ENCODE measurements around the gene HIRA. TPM values are rescaled to one million over a fixed set of nuclear protein-coding genes. Genes with fewer than 3 reads are reported as not detected.
A peak's percentile ranks its signal among the peaks of the same experiment; 100 is the strongest.

Gene HIRA
- total and polyA plus RNA-seq, 9 of the 15 experiments (the other 6 are each of a cell fraction or from before 2014, with no cell fraction given), result 0.96 to 132 (median 58.4) TPM

- Histone ChIP-seq H4K20me1 (replicated peaks; ENCODE audit: control insufficient read depth, insufficient read depth, low read length) (0 out of 2 replicates have a peak, but pooled peaks cover 8% of the 10 kb centered on the region), H3K36me3 (ENCODE audit: control insufficient read depth, insufficient read depth, low read length) (peaks cover 86% of the 10 kb centered on the region), H3K27ac (ENCODE audit: extremely low read depth, low read depth, low read length) (no peak overlapping the region; the same call in 2 of the 3 replicates), H3K4me2 (ENCODE audit: insufficient read depth, low read length) (no peak overlapping the region), H3K27me3 (ENCODE audit: control insufficient read depth in 2 of 2, insufficient read depth in 2 of 2, low read length in 2 of 2) (no peaks in the 10 kb centered on the region), H3K9me1 (ENCODE audit: control insufficient read depth, insufficient read depth, low read length) (no peaks in the 10 kb centered on the region), H3K4me3 (no peak overlapping the region), H2AFZ (ENCODE audit: low read depth, low read length) (no peak overlapping the region), H3K9ac (ENCODE audit: insufficient read depth in 1 of 2, low read depth in 2 of 2, low read length in 2 of 2) (no peak overlapping the region), H3K4me1 (replicated peaks in 1 of 2; ENCODE audit: control insufficient read depth in 2 of 2, insufficient read depth in 2 of 2, low read length in 2 of 2) (peaks cover 18 to 31% of the 10 kb centered on the region in 2 experiments), H3K9me3 (replicated peaks; ENCODE audit: control insufficient read depth, insufficient read depth, low read depth, low read length) (no peaks in the 10 kb centered on the region), H3K79me2 (ENCODE audit: control insufficient read depth, insufficient read depth, low read length) (peaks cover 28% of the 10 kb centered on the region)
- intact Hi-C loops (cut with micrococcal nuclease) (no loop called here), in situ Hi-C loops (cut with MboI) (no loop called here)
- FAIRE-seq (no peak), ATAC-seq (no peak), DNase-seq (ENCODE audit: extremely low read depth in 1 of 4, low spot score in 3 of 4) (no peak)
- ChIA-PET CTCF (ENCODE audit: low intra/inter-chr PET ratio) (no interaction called here), POLR2A (interaction anchor here (0.7 to 11.7 kb wide), 13 partner anchors 8 to 576 kb away, joined by 3 to 284 read pairs (median 6); partner anchors contain the start of genes CDC45, HIRA and MRPL40)
- BruUV-seq (replicated peaks), result no TSS peak
- 87% methylated on average over 8 of the region's 8 CpGs for WGBS (ENCODE audit: insufficient coverage, low coverage, missing lambda C conversion rate)
- TF ChIP-seq ZNF311 (CRISPR knock-in tag; IDR thresholded peaks at IDR 0.05) (no peak), KLF1 (tag; IDR thresholded peaks at IDR 0.05) (no peak), NCOA2 (IDR thresholded peaks at IDR 0.05; ENCODE audit: partially characterized antibody in 2 of 2) (no peak), ZNF212 (CRISPR knock-in tag; IDR thresholded peaks at IDR 0.05) (no peak), ZNF197 (CRISPR knock-in tag; IDR thresholded peaks at IDR 0.05; ENCODE audit: low read depth) (no peak), BCOR (IDR thresholded peaks at IDR 0.05) (0 out of 2 replicates have a peak, but pooled peaks have one; percentile 20), ZNF699 (CRISPR knock-in tag; IDR thresholded peaks at IDR 0.05; ENCODE audit: insufficient replicate concordance) (no peak), GTF2F1 (IDR thresholded peaks at IDR 0.05; ENCODE audit: low read depth, low read length) (no peak), WHSC1 (IDR thresholded peaks at IDR 0.05; ENCODE audit: low read length) (no peak), ZNF644 (tag; IDR thresholded peaks at IDR 0.05; ENCODE audit: low read depth) (no peak), ZFP30 (CRISPR knock-in tag; IDR thresholded peaks at IDR 0.05; ENCODE audit: borderline replicate concordance) (peak; percentile 66; the same call in 1 of the 2 replicates), ZNF586 (CRISPR knock-in tag; conservative IDR thresholded peaks at IDR 0.05) (no peak), CHD2 (IDR thresholded peaks at IDR 0.05; ENCODE audit: low read depth, low read length) (no peak), GMEB1 (CRISPR knock-in tag; IDR thresholded peaks at IDR 0.05) (no peak), EP400 (IDR thresholded peaks at IDR 0.05) (no peak), HDAC1 (IDR thresholded peaks at IDR 0.05) (no peak), SUPT5H (IDR thresholded peaks at IDR 0.05) (0 out of 2 replicates have a peak, but pooled peaks have one; percentile 23)
- TF ChIP-seq, protein P1, sequence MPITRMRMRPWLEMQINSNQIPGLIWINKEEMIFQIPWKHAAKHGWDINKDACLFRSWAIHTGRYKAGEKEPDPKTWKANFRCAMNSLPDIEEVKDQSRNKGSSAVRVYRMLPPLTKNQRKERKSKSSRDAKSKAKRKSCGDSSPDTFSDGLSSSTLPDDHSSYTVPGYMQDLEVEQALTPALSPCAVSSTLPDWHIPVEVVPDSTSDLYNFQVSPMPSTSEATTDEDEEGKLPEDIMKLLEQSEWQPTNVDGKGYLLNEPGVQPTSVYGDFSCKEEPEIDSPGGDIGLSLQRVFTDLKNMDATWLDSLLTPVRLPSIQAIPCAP (CRISPR knock-in tag; IDR thresholded peaks at IDR 0.05; ENCODE audit: borderline replicate concordance), result no peak
- TF ChIP-seq, protein P2, sequence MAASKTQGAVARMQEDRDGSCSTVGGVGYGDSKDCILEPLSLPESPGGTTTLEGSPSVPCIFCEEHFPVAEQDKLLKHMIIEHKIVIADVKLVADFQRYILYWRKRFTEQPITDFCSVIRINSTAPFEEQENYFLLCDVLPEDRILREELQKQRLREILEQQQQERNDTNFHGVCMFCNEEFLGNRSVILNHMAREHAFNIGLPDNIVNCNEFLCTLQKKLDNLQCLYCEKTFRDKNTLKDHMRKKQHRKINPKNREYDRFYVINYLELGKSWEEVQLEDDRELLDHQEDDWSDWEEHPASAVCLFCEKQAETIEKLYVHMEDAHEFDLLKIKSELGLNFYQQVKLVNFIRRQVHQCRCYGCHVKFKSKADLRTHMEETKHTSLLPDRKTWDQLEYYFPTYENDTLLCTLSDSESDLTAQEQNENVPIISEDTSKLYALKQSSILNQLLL (CRISPR knock-in tag; IDR thresholded peaks at IDR 0.05; ENCODE audit: borderline replicate concordance), result peak; percentile 63; the same call in 1 of the 2 replicates
Measured at GRCh38 chr22:19450363-19451175, 19.0 kb upstream of the HIRA start.
